Right lobe of liver (tissue), 6 donors: ENCODE results near the gene LGALS9C. TPM values are rescaled to one million over a fixed set of nuclear protein-coding genes. Genes with fewer than 3 reads are reported as not detected.
"Not testable (repeated sequence)": the region's sequence is repeated elsewhere in the genome, so short reads cannot be mapped to it uniquely, and the experiment has no call there.

Experiments used
- ATAC-seq, 4 donors: fragments of 200-7000 bp; cut with Tn5 transposase; one replicate each; pipeline ENCODE4 v1.9.1; 2020; ENCODE audit warnings: mild to moderate bottlenecking in 4 of 4, moderate library complexity in 4 of 4
- DNase-seq, 3 donors: peaks; one replicate each; pipeline ENCODE4 v3.0.0-alpha.2; 2020
- H3K27ac ChIP-seq, 3 donors: fragments of 200-600 bp; one replicate each; pipeline ENCODE4 v1.8.0; 2022
- H3K27me3 ChIP-seq, 2 donors: fragments of 200-600 bp; one replicate each; pipeline ENCODE4 v1.8.0; 2022
- H3K36me3 ChIP-seq, 4 donors: fragments of 200-600 bp; sonication (generic) in 1 of 4; one replicate each; pipeline versions ENCODE4 v1.5.1 to v1.8.0; 2017 to 2022; ENCODE audit warnings: control low read depth in 1 of 4
- H3K4me1 ChIP-seq, 4 donors: fragments of 200-600 bp; sonication (generic) in 1 of 4; one replicate each; pipeline versions ENCODE4 v1.5.1 to v1.8.0; 2017 to 2022; ENCODE audit warnings: control low read depth in 1 of 4
- H3K4me3 ChIP-seq, 3 donors: fragments of 200-600 bp; one replicate each; pipeline ENCODE4 v1.8.0; 2022
- H3K9me3 ChIP-seq, 4 donors: fragments of 200-600 bp; sonication (generic) in 1 of 4; one replicate each; pipeline versions ENCODE4 v1.5.1 to v1.8.0; 2017 to 2022; ENCODE audit warnings: control low read depth in 1 of 4
- CTCF ChIP-seq, 4 donors: fragments of 200-600 bp in 3 of 4; fragments of 450-650 bp in 1 of 4; IDR thresholded peaks; one replicate each; pipeline versions ENCODE4 v1.5.1 to v1.8.0; 2016 to 2022; ENCODE audit warnings: antibody characterized with exemption in 4 of 4, mild to moderate bottlenecking in 2 of 4
- WGBS: methylation state at CpG from one replicate; pipeline ENCODE4 v1.1.6; 2018; ENCODE audit warnings: low coverage, low lambda C conversion rate; ENCODE audit not compliant: insufficient coverage; ENCODE audit errors: missing lambda C conversion rate; 5-methylcytosine and 5-hydroxymethylcytosine counted together
- intact Hi-C, 2 donors: fragments of 100-400 bp; cut with DNase I; formaldehyde crosslinking; loops; one replicate each; pipeline versions ENCODE4 v1.11.2 to v1.14.1; 2022
- total RNA-seq, 6 experiments: library from RNA; depleted of rRNA in 2 of 6; stranded (reverse); fragments of >200 nt in 2 of 6; fragmentation: NEBNext Ultra II Directional in 3 of 6; extraction: Animal tissue kit (Norgen Biotek cat#: 25700) in 3 of 6; gene quantifications; one replicate each; pipeline versions ENCODE4 v1.1.0 to v1.2.4, GENCODE V29; 2016 to 2023
- donor health status: DM: no; HTN: yes; CAD: no.
- donor health status: DM: no; HTN: no; CAD: no.
- donor health status: DM: no; HTN: no; CAD: no.
- donor health status: DM: no; HTN: yes; CAD: no.
- donor health status: DM: no; HTN: yes; CAD: no.

LGALS9C gene
- total RNA-seq, 6 experiments from 2014 or later: 0.16 to 1.6 (median 0.48) TPM

- H3K27ac ChIP-seq, H3K9me3 ChIP-seq, DNase-seq, H3K27me3 ChIP-seq, intact Hi-C loops, H3K4me3 ChIP-seq, H3K36me3 ChIP-seq, H3K4me1 ChIP-seq: not testable (repeated sequence)
- WGBS: 32% methylated on average over 5 of the region's 6 CpGs
- peak in 2 of 4 donors; percentile 39 to 44 for ATAC-seq
- peak in 3 of 4 donors; percentile 7 to 22 (median 14) for TF ChIP-seq CTCF (IDR thresholded peaks at IDR 0.05)
These were observed 20.5 kb downstream of the LGALS9C start for GRCh38 chr17:18497044-18497443.

GRCh38 chr17:18499100-18499499, 22.5 kb downstream of the LGALS9C start:
- intact Hi-C loops, H3K9me3 ChIP-seq, H3K27me3 ChIP-seq, DNase-seq, H3K27ac ChIP-seq, H3K36me3 ChIP-seq, H3K4me1 ChIP-seq, H3K4me3 ChIP-seq, ATAC-seq: not testable (repeated sequence)
- 86% methylated on average over 2 of the region's 6 CpGs for WGBS

GRCh38 chr17:18499756-18500155, 23.2 kb downstream of the LGALS9C start:
- H3K27me3 ChIP-seq, DNase-seq, ATAC-seq, H3K4me1 ChIP-seq, H3K4me3 ChIP-seq, H3K9me3 ChIP-seq, intact Hi-C loops, H3K27ac ChIP-seq, H3K36me3 ChIP-seq: not testable (repeated sequence)
- WGBS: 100% methylated on average over 2 of the region's 15 CpGs

- intact Hi-C loops, H3K27ac ChIP-seq, DNase-seq, H3K4me3 ChIP-seq, H3K9me3 ChIP-seq, H3K27me3 ChIP-seq, H3K36me3 ChIP-seq, H3K4me1 ChIP-seq: not testable (repeated sequence)
- peak in 1 of 4 donors; percentile 23 for ATAC-seq
- WGBS: no CpG with 5 or more reads among the region's 10 CpGs
These were observed 23.7 kb downstream of the LGALS9C start for GRCh38 chr17:18500281-18500680.

GRCh38 chr17:18500816-18501215, 24.2 kb downstream of the LGALS9C start:
- H3K27ac ChIP-seq, H3K9me3 ChIP-seq, H3K4me1 ChIP-seq, ATAC-seq, H3K4me3 ChIP-seq, H3K27me3 ChIP-seq, H3K36me3 ChIP-seq, intact Hi-C loops, DNase-seq: not testable (repeated sequence)
- 20% methylated on average over 2 of the region's 18 CpGs for WGBS

- DNase-seq, H3K36me3 ChIP-seq, H3K4me3 ChIP-seq, H3K27ac ChIP-seq, ATAC-seq, H3K4me1 ChIP-seq, H3K27me3 ChIP-seq, intact Hi-C loops, H3K9me3 ChIP-seq: not testable (repeated sequence)
- WGBS: 14% methylated on average over 1 of the region's 5 CpGs
These were observed 26.6 kb downstream of the LGALS9C start for GRCh38 chr17:18503221-18503620.

- WGBS: 70% methylated on average over 2 of the region's 9 CpGs
- H3K4me3 ChIP-seq, intact Hi-C loops, DNase-seq, H3K27me3 ChIP-seq, ATAC-seq, H3K4me1 ChIP-seq, H3K27ac ChIP-seq, H3K36me3 ChIP-seq, H3K9me3 ChIP-seq: not testable (repeated sequence)
These were observed 31.1 kb downstream of the LGALS9C start for GRCh38 chr17:18507729-18508128.

- H3K27me3 ChIP-seq, H3K9me3 ChIP-seq, H3K4me3 ChIP-seq, ATAC-seq, H3K27ac ChIP-seq, H3K36me3 ChIP-seq, H3K4me1 ChIP-seq, DNase-seq, intact Hi-C loops: not testable (repeated sequence)
- 82% methylated on average over 3 of the region's 3 CpGs for WGBS
These were observed 32.1 kb downstream of the LGALS9C start for GRCh38 chr17:18508667-18509066.

- H3K4me3 ChIP-seq, H3K4me1 ChIP-seq, H3K36me3 ChIP-seq, intact Hi-C loops, ATAC-seq, H3K27ac ChIP-seq, DNase-seq, H3K27me3 ChIP-seq, H3K9me3 ChIP-seq: not testable (repeated sequence)
- WGBS: 63% methylated on average over 3 of the region's 8 CpGs
These were observed 44.5 kb downstream of the LGALS9C start for GRCh38 chr17:18521100-18521499.
